Gastroesophageal sphincter (tissue), 4 donors: Measurements from ENCODE around the gene IFNGR2. TPM values are rescaled to one million over a fixed set of nuclear protein-coding genes. Genes with fewer than 3 reads are reported as not detected.

Source experiments
- ATAC-seq: fragments of 150-250 bp; one replicate; pipeline ENCODE4 v1.9.1; 2016; ENCODE audit warnings: mild to moderate bottlenecking, moderate library complexity
- H3K27ac ChIP-seq, 4 donors: fragments of 200-600 bp; sonication (generic) in 3 of 4; 1 replicate in 3 of 4; 2 replicates in 1 of 4; pipeline ENCODE4 v1.5.1; 2016 to 2019
- H3K27me3 ChIP-seq: fragments of 200-600 bp; sonication (generic); one replicate; pipeline ENCODE4 v1.5.1; 2019
- H3K36me3 ChIP-seq, 2 donors: fragments of 200-600 bp; sonication (generic); one replicate each; pipeline ENCODE4 v1.5.1; 2019; ENCODE audit warnings: control low read depth in 1 of 2
- H3K4me1 ChIP-seq, 3 donors: fragments of 200-600 bp; sonication (generic); 1 replicate in 2 of 3; 2 replicates in 1 of 3; pipeline ENCODE4 v1.5.1; 2016 to 2019; ENCODE audit warnings: control low read depth in 2 of 3
- H3K4me3 ChIP-seq, 2 donors: fragments of 200-600 bp; sonication (generic); one replicate each; pipeline ENCODE4 v1.5.1; 2019; ENCODE audit warnings: mild to moderate bottlenecking in 1 of 2, moderate library complexity in 1 of 2
- H3K9me3 ChIP-seq, 3 donors: fragments of 200-600 bp; sonication (generic); one replicate each; pipeline ENCODE4 v1.5.1; 2017 to 2019; ENCODE audit warnings: control low read depth in 2 of 3
- EP300 ChIP-seq: sonication (generic); formaldehyde crosslinking; IDR thresholded peaks from one replicate; pipeline ENCODE4 v1.6.1; 2017; ENCODE audit warnings: antibody characterized with exemption, mild to moderate bottlenecking
- POLR2A ChIP-seq, 2 donors: fragments of 450-650 bp; IDR thresholded peaks; one replicate each; pipeline ENCODE4 v1.6.1; 2017; ENCODE audit warnings: antibody characterized with exemption in 2 of 2, mild to moderate bottlenecking in 2 of 2, moderate library complexity in 1 of 2
- POLR2AphosphoS5 ChIP-seq: sonication (generic); formaldehyde crosslinking; IDR thresholded peaks from one replicate; pipeline ENCODE4 v1.6.1; 2017; ENCODE audit warnings: antibody characterized with exemption
- WGBS, 2 donors: methylation state at CpG; one replicate each; pipeline ENCODE4 v1.1.5; 2018; ENCODE audit warnings: low coverage in 1 of 2; 5-methylcytosine and 5-hydroxymethylcytosine counted together
- total RNA-seq, 4 donors: library from RNA; depleted of rRNA; stranded (reverse); fragments of >200 nt; gene quantifications; one replicate each; pipeline ENCODE4 v1.1.0, GENCODE V29; 2016
- TF ChIP-seq, protein P1 (sequence below), 4 experiments: fragments of 200-600 bp in 2 of 4; fragments of 450-650 bp in 2 of 4; sonication (generic) in 1 of 4; IDR thresholded peaks; one replicate each; pipeline ENCODE4 v1.5.1; 2017 to 2019; ENCODE audit warnings: antibody characterized with exemption in 4 of 4, mild to moderate bottlenecking in 2 of 4, moderate library complexity in 2 of 4

The IFNGR2 gene
- total RNA-seq, 4 donors from 2014 or later = 19.6 to 53.7 (median 41.1) TPM

DNA sequence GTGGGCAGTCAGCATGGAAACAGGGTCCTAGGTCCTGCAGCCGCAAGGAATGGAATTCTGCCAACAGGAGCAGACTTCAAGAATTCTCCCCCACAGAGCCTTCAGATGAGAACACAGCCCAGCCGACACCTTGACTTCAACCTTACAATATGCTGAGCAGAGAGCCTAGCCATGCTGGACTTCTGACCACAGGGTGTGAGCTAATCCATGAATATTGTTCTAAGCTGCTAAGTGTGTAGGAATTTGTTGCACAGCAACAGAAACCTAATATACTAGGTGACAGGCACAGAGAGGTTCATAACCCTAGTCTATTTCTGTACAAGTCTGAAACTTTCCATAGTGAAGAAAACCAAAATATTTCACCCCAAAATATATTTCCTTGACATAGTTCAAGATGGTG lies 32.9 kb upstream of the IFNGR2 start:
- Histone ChIP-seq H3K4me3 (no peak overlapping the region), H3K4me1 (peaks cover 0 to 16% (median 0%) of the 10 kb centered on the region in 3 donors), H3K36me3 (no peaks in the 10 kb centered on the region), H3K9me3 (peaks cover 0 to 31% (median 0%) of the 10 kb centered on the region in 3 donors), H3K27me3 (peaks cover 4% of the 10 kb centered on the region), H3K27ac (no peak overlapping the region)
- WGBS, 2 donors = 90 to 100% methylated on average over 1 to 2 of the region's 2 CpGs
- no peak for ATAC-seq
- no peak for TF ChIP-seq EP300
- no peak for TF ChIP-seq POLR2A (IDR thresholded peaks at IDR 0.05)
- TF ChIP-seq, protein P1, sequence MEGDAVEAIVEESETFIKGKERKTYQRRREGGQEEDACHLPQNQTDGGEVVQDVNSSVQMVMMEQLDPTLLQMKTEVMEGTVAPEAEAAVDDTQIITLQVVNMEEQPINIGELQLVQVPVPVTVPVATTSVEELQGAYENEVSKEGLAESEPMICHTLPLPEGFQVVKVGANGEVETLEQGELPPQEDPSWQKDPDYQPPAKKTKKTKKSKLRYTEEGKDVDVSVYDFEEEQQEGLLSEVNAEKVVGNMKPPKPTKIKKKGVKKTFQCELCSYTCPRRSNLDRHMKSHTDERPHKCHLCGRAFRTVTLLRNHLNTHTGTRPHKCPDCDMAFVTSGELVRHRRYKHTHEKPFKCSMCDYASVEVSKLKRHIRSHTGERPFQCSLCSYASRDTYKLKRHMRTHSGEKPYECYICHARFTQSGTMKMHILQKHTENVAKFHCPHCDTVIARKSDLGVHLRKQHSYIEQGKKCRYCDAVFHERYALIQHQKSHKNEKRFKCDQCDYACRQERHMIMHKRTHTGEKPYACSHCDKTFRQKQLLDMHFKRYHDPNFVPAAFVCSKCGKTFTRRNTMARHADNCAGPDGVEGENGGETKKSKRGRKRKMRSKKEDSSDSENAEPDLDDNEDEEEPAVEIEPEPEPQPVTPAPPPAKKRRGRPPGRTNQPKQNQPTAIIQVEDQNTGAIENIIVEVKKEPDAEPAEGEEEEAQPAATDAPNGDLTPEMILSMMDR (IDR thresholded peaks at IDR 0.05) = no peak
- no peak for TF ChIP-seq POLR2AphosphoS5

DNA sequence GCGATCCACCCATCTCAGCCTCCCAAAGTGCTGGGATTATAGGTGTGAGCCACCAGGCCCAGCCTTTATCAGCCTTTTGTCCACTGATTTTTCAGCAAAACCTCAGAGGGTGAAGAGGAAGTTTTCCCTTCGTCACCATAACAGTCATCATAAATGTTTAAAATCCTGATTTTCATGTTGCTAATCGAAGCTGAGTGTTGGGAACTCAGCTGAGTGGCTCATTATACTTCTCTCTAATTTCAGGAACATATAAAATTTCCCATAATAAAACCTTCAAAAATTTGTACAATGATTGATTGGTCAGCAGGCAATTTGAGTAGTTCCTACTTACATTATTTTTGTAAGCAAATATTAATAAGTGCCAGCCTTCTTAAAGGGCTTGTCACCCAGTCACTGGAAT lies 31.8 kb upstream of the IFNGR2 start:
- no peak for TF ChIP-seq POLR2A (IDR thresholded peaks at IDR 0.05)
- no peak for TF ChIP-seq POLR2AphosphoS5
- TF ChIP-seq EP300 = no peak
- TF ChIP-seq, protein P1 (IDR thresholded peaks at IDR 0.05) = no peak
- Histone ChIP-seq H3K4me1 (peaks cover 0 to 16% (median 0%) of the 10 kb centered on the region in 3 donors), H3K36me3 (no peaks in the 10 kb centered on the region), H3K4me3 (no peak overlapping the region), H3K9me3 (peaks cover 0 to 31% (median 0%) of the 10 kb centered on the region in 3 donors), H3K27me3 (peaks cover 7% of the 10 kb centered on the region), H3K27ac (no peak overlapping the region)
- ATAC-seq = no peak
- WGBS, 2 donors = 74 to 83% methylated on average over 1 to 3 of the region's 3 CpGs

DNA sequence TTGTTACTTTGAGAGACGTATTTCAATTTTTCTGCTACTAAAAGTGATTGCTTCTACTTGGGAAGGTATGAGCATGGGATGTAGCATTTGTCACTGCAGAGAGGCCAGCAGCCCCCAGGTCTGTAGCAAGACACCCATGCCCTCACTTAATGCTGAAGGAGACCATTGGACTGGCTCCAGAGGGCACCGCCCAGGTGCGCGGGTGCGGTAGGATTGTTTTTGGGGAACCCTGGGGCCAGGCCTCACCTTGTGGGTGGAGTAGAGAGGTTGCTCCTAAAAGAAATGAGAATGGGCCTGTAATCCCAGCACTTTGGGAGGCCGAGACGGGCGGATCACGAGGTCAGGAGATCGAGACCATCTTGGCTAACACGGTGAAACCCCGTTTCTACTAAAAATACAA lies 30.6 kb upstream of the IFNGR2 start:
- Histone ChIP-seq H3K4me1 (peaks cover 0 to 16% (median 0%) of the 10 kb centered on the region in 3 donors), H3K4me3 (no peak overlapping the region), H3K36me3 (no peaks in the 10 kb centered on the region), H3K9me3 (peaks cover 0 to 20% (median 0%) of the 10 kb centered on the region in 3 donors), H3K27me3 (peaks cover 5% of the 10 kb centered on the region), H3K27ac (no peak overlapping the region)
- no peak for ATAC-seq
- 100% methylated on average over 1 of the region's 12 CpGs; no CpG with 5 or more reads in 1 of the 2 donors for WGBS, 2 donors
- TF ChIP-seq POLR2A (IDR thresholded peaks at IDR 0.05) = no peak
- TF ChIP-seq, protein P1 (IDR thresholded peaks at IDR 0.05) = no peak
- TF ChIP-seq EP300 = no peak
- no peak for TF ChIP-seq POLR2AphosphoS5

DNA sequence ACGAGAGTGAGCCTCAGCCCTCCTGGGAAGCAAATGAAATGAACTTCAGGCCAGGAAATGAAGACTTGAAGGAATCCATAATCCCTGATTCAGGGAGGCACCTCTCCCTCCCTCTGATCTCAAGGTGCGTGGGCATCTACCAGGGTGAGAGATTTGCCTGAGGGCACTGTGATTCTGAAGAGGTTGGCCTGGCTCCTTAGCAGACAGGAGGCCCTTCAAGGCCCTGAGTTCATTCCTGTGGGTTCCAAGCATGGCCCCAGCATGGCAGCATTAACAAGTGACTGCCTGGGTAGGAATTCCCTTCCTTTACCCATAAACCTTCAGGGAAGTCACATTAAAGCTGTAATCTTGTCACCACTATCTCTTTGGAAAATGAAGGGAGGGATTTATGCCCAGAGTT lies 29.8 kb upstream of the IFNGR2 start:
- no peak for TF ChIP-seq POLR2AphosphoS5
- TF ChIP-seq, protein P1 (IDR thresholded peaks at IDR 0.05) = no peak
- no peak for TF ChIP-seq EP300
- no peak for TF ChIP-seq POLR2A (IDR thresholded peaks at IDR 0.05)
- ATAC-seq = no peak
- peaks cover 4% of the 10 kb centered on the region for H3K27me3 ChIP-seq
- peaks cover 0 to 12% (median 0%) of the 10 kb centered on the region in 3 donors for H3K9me3 ChIP-seq
- H3K4me1 ChIP-seq = peaks cover 0 to 16% (median 0%) of the 10 kb centered on the region in 3 donors
- H3K27ac ChIP-seq = peak overlapping the region in 2 of 4 donors; percentile 14 to 20
- no peak overlapping the region for H3K4me3 ChIP-seq
- no peaks in the 10 kb centered on the region for H3K36me3 ChIP-seq
- 88 to 100% methylated on average over 1 to 2 of the region's 2 CpGs for WGBS, 2 donors

DNA sequence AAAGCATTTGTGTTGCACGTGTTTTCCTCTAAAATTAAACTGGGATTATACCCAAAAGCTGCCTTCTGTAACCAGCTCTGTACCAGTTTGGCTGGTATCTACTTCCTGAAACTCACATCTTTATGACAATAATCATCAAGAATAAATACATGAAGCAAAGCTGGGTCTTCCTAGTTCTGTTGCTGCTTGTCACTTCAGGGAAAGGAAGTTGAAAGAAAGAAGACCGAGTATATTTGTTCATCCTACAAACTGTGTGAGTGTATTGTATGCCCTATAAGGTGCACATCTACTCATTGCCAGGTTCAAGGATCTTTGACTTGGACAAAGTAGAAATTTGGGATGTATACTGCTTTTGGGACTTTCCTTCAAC lies 29.1 kb upstream of the IFNGR2 start:
- TF ChIP-seq EP300 (no peak), POLR2A (IDR thresholded peaks at IDR 0.05) (no peak), POLR2AphosphoS5 (no peak)
- ATAC-seq = no peak
- Histone ChIP-seq H3K27ac (peak overlapping the region in 2 of 4 donors; percentile 14 to 20), H3K4me1 (peaks cover 0 to 16% (median 0%) of the 10 kb centered on the region in 3 donors), H3K9me3 (peaks cover 0 to 9% (median 0%) of the 10 kb centered on the region in 3 donors), H3K36me3 (no peaks in the 10 kb centered on the region), H3K27me3 (peaks cover 4% of the 10 kb centered on the region), H3K4me3 (no peak overlapping the region)
- WGBS, 2 donors = 61 to 75% methylated on average over 2 of the region's 2 CpGs
